OCI-LY3 (cell line): ENCODE measurements around the gene C10orf105.

Source experiments
- EZH2phosphoT487 ChIP-seq: fragments of 200-600 bp; shearing (Covaris generic); IDR thresholded peaks from 2 replicates; pipeline ENCODE4 v1.6.1; 2018; ENCODE audit warnings: antibody characterized with exemption, mixed run types, low read depth
- TF ChIP-seq, protein P1 (sequence below): fragments of 200-600, 300-600 bp; sonication (generic); IDR thresholded peaks from 2 replicates; pipeline ENCODE4 v1.5.1; 2014; ENCODE audit warnings: antibody characterized with exemption, low read length, low read depth

DNA sequence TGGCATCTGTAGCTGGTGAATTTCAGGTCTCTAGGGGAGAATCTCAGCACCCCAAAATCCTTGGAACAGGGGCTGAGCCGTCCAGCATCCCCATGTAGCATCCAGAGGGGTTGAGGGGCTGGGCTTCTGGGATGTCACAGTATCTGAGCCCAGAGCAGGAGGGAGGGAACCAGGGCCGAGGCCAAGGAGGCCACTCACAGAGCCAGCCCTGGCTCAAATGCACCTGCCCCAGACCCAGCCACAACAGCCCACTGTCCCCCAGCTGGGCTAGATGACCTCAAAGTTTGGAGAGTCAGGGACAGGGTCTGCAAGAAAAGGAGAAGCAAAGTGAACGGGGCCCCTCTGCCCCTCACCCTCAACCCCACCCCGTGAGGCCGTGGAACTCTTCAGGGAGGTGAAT is 31.4 kb upstream of the C10orf105 start:
- TF ChIP-seq, protein P1, sequence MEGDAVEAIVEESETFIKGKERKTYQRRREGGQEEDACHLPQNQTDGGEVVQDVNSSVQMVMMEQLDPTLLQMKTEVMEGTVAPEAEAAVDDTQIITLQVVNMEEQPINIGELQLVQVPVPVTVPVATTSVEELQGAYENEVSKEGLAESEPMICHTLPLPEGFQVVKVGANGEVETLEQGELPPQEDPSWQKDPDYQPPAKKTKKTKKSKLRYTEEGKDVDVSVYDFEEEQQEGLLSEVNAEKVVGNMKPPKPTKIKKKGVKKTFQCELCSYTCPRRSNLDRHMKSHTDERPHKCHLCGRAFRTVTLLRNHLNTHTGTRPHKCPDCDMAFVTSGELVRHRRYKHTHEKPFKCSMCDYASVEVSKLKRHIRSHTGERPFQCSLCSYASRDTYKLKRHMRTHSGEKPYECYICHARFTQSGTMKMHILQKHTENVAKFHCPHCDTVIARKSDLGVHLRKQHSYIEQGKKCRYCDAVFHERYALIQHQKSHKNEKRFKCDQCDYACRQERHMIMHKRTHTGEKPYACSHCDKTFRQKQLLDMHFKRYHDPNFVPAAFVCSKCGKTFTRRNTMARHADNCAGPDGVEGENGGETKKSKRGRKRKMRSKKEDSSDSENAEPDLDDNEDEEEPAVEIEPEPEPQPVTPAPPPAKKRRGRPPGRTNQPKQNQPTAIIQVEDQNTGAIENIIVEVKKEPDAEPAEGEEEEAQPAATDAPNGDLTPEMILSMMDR = no peak
- no peak for TF ChIP-seq EZH2phosphoT487
